ENCODE data around the gene TTBK2.

- no peak for TF ChIP-seq CTCF (IDR thresholded peaks at IDR 0.05; ENCODE audit: low read depth, low read length, missing input control)
- TF ChIP-seq REST (IDR thresholded peaks at IDR 0.05): no peak
- no peak for TF ChIP-seq HNF4A (conservative IDR thresholded peaks at IDR 0.05)
- no peak for TF ChIP-seq MAX (IDR thresholded peaks at IDR 0.05)
- TF ChIP-seq FOXA2 (IDR thresholded peaks at IDR 0.05): no peak
Measured at GRCh38 chr15:42729409-42729808, 191.2 kb downstream of the TTBK2 start.

Measured in liver (tissue), 3 donors.